ENCODE data around the gene TOM1L2. TPM values are rescaled to one million over a fixed set of nuclear protein-coding genes. Genes with fewer than 3 reads are reported as not detected.
A peak's percentile ranks its signal among the peaks of the same experiment; 100 is the strongest.

The TOM1L2 gene
- total RNA-seq, 4 donors from 2014 or later, result 55.5 to 118 (median 73.3) TPM

DNA sequence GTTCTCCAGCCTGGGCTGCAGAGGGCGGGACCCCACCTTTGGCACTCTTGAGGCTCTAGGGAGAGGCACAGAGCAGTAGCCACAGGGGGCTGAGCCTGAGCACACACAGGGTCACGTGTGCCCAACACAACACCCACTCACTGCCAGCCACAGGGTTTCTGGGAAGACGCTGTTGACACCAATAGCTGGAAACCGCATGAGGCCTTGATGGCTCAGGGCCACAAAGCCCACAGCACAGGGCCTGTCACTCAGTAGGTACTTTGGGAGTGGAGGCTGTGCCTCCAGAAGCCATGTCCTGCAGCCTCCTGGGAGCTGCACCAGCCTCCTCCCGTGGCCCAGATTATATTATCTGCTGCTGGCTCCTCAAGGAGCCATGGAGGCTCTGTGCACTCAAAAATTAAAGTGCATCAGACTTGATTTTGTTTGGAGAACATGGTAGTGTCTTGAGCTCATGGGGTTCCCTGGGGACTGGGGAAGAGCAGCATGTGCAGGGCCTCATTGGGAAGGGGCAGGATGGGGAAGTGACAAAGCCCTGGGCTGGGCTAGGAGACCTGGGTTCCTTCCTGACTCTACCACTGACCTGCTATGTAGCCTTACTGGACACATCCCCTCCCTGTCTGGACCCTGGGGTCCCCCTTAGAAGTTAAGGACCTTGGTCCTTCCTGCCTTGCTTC lies 122.9 kb downstream of the TOM1L2 start:
- peak overlapping the region; percentile 65 to 82 (median 72) for H3K27ac ChIP-seq
- no peak for DNase-seq
- WGBS, 2 donors, result 20 to 33% methylated on average over 1 to 2 of the region's 5 CpGs
- no peak overlapping the region for H3K4me3 ChIP-seq
- intact Hi-C loops (cut with DNase I), result no loop called here
- TF ChIP-seq, protein P1, sequence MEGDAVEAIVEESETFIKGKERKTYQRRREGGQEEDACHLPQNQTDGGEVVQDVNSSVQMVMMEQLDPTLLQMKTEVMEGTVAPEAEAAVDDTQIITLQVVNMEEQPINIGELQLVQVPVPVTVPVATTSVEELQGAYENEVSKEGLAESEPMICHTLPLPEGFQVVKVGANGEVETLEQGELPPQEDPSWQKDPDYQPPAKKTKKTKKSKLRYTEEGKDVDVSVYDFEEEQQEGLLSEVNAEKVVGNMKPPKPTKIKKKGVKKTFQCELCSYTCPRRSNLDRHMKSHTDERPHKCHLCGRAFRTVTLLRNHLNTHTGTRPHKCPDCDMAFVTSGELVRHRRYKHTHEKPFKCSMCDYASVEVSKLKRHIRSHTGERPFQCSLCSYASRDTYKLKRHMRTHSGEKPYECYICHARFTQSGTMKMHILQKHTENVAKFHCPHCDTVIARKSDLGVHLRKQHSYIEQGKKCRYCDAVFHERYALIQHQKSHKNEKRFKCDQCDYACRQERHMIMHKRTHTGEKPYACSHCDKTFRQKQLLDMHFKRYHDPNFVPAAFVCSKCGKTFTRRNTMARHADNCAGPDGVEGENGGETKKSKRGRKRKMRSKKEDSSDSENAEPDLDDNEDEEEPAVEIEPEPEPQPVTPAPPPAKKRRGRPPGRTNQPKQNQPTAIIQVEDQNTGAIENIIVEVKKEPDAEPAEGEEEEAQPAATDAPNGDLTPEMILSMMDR (IDR thresholded peaks at IDR 0.05), result no peak
- no peak for TF ChIP-seq POLR2A (IDR thresholded peaks at IDR 0.05)
- H3K4me1 ChIP-seq, result peaks cover 23 to 73% (median 28%) of the 10 kb centered on the region in 3 donors
- H3K27me3 ChIP-seq, result no peaks in the 10 kb centered on the region
- no peaks in the 10 kb centered on the region for H3K9me3 ChIP-seq
- H3K36me3 ChIP-seq, result peaks cover 0 to 79% (median 4%) of the 10 kb centered on the region in 3 donors

DNA sequence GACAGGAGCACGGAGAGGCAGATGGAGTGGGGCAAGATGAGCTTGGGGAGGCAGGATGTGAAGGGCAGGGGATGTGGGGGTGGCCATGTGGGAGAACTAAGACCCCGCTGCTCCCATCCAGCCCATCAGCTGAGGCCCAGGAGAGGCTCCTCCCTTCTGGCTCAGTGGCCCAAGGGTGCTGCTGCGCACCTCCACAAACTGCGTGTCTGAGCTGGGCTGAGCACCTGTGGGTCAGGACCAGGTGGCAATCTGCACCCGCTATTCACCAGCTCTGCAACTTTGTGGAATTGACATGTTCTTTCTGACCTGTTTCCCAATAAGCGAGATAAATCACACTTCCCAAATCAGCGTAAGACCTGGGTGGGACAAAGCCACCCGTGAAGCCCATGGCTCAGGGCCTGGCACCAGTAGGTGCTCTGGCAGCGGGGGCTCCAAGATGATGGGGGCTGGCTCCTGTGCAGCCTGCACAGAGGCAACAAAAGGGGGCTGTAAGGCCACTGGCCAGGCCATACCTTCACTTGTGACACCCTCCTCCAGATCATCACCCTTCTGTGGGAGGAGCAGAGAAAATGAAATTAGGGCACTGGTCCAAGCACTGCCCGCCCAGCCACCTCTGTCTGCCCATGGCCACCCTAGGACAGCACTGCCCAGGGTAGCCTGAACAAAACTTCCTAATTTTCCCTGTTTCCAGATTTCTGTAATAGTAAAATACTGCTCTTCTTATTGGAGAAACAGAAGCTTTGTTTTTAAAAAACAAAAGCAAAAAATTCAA lies 123.7 kb downstream of the TOM1L2 start:
- H3K4me3 ChIP-seq, result no peak overlapping the region
- H3K27ac ChIP-seq, result peak overlapping the region in 3 of 4 donors; percentile 66 to 82 (median 79)
- H3K27me3 ChIP-seq, result no peaks in the 10 kb centered on the region
- H3K36me3 ChIP-seq, result peaks cover 0 to 76% (median 4%) of the 10 kb centered on the region in 3 donors
- TF ChIP-seq POLR2A (IDR thresholded peaks at IDR 0.05), result no peak
- TF ChIP-seq, protein P1 (IDR thresholded peaks at IDR 0.05), result no peak
- no peaks in the 10 kb centered on the region for H3K9me3 ChIP-seq
- intact Hi-C loops (cut with DNase I), result no loop called here
- 50 to 94% methylated on average over 1 to 2 of the region's 10 CpGs for WGBS, 2 donors
- peaks cover 23 to 73% (median 24%) of the 10 kb centered on the region in 3 donors for H3K4me1 ChIP-seq
- DNase-seq, result no peak

DNA sequence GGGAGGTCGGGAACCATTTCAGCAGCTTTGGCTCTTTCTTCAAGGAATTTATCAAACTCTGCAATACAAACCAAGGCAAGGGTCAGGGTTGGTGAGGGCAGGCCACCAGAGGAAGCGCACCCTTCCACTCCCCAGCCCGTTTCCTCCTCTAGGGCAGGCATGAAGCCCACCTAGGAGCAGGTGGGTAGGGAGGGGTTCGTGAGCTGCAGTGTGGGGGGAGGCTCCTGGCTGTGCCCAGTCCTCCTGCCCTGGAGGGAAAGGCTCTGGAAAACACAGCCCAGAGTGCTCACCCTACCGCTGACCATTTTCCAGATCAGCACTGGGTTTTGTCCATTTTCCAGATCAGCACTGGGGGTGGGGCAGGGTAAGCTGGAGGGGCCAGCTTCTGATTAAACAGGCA lies 124.5 kb downstream of the TOM1L2 start:
- H3K4me1 ChIP-seq, result peaks cover 24 to 73% (median 29%) of the 10 kb centered on the region in 3 donors
- 91 to 94% methylated on average over 3 to 4 of the region's 5 CpGs for WGBS, 2 donors
- H3K27me3 ChIP-seq, result no peaks in the 10 kb centered on the region
- DNase-seq, result no peak
- TF ChIP-seq, protein P1 (IDR thresholded peaks at IDR 0.05), result no peak
- no peak for TF ChIP-seq POLR2A (IDR thresholded peaks at IDR 0.05)
- intact Hi-C loops (cut with DNase I), result no loop called here
- H3K36me3 ChIP-seq, result peaks cover 0 to 69% (median 4%) of the 10 kb centered on the region in 3 donors
- H3K9me3 ChIP-seq, result no peaks in the 10 kb centered on the region
- H3K4me3 ChIP-seq, result no peak overlapping the region
- H3K27ac ChIP-seq, result peak overlapping the region in 2 of 4 donors; percentile 66 to 82

DNA sequence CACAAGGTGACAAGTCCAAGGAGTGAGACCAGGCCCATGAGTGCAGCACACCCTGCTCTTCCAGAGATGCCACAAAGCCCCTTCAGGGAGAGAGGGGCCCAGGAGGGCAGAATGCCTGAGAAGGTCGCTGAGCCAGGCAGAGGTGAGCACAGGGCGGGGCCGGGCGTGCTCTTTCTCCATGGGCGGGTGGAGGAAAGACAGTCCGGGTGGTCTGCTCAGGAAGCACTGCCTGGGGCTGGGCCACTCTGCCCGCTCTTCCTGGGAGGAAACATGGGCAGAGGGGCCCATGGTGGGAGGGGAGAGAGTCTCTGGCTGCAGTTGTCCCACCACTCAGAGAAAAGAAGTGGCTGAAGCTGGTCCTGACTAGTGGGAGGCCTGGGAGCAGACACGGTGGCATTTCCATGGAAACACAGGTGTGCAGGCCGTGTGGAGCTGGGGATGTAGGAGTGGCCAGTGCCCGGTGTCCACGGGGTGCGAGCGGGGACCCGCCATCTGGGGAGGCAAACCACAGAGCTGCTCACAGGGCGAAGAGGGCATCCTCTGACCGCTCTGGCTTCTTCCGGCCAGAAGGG lies 125.0 kb downstream of the TOM1L2 start:
- 0 to 81% methylated on average over 1 to 9 of the region's 17 CpGs for WGBS, 2 donors
- intact Hi-C loops (cut with DNase I), result no loop called here
- no peaks in the 10 kb centered on the region for H3K27me3 ChIP-seq
- H3K36me3 ChIP-seq, result peaks cover 0 to 65% (median 4%) of the 10 kb centered on the region in 3 donors
- TF ChIP-seq POLR2A (IDR thresholded peaks at IDR 0.05), result no peak
- TF ChIP-seq, protein P1 (IDR thresholded peaks at IDR 0.05), result no peak
- no peaks in the 10 kb centered on the region for H3K9me3 ChIP-seq
- DNase-seq, result no peak
- no peak overlapping the region for H3K27ac ChIP-seq
- H3K4me3 ChIP-seq, result no peak overlapping the region
- H3K4me1 ChIP-seq, result peaks cover 24 to 78% (median 35%) of the 10 kb centered on the region in 3 donors
